Small intestine (tissue), 7 donors: Measurements from ENCODE around the gene SLC41A2. TPM values are rescaled to one million over a fixed set of nuclear protein-coding genes. Genes with fewer than 3 reads are reported as not detected.

ENCODE experiments used
- DNase-seq, 2 donors: peaks; one replicate each; pipeline versions ENCODE4 v3.0.0 to v3.0.0-alpha.2; 2013
- FAIRE-seq: peaks from 2 replicates; lab custom pipeline; 2012; peaks lifted over from hg19 to GRCh38; lab: Jason Lieb, UNC
- H3K27ac ChIP-seq, 3 donors: one replicate each; pipeline ENCODE4 v1.5.1; 2013; ENCODE audit warnings: low read length in 2 of 3, mild to moderate bottlenecking in 2 of 3, control low read depth in 1 of 3, inconsistent platforms in 1 of 3, low read depth in 1 of 3, moderate library complexity in 1 of 3
- H3K27me3 ChIP-seq, 3 donors: one replicate each; pipeline ENCODE4 v1.6.1; 2013; ENCODE audit warnings: low read length in 3 of 3, inconsistent platforms in 1 of 3; ENCODE audit not compliant: control insufficient read depth in 3 of 3, insufficient read depth in 3 of 3
- H3K36me3 ChIP-seq, 3 donors: one replicate each; pipeline ENCODE4 v1.6.1; 2013; ENCODE audit warnings: low read length in 3 of 3, inconsistent platforms in 1 of 3, low read depth in 1 of 3, mild to moderate bottlenecking in 1 of 3, moderate library complexity in 1 of 3; ENCODE audit not compliant: control insufficient read depth in 3 of 3, insufficient read depth in 2 of 3
- H3K4me1 ChIP-seq, 3 donors: one replicate each; pipeline ENCODE4 v1.6.1; 2013; ENCODE audit warnings: low read length in 2 of 3, inconsistent platforms in 1 of 3, low read depth in 1 of 3, mild to moderate bottlenecking in 1 of 3, moderate library complexity in 1 of 3; ENCODE audit not compliant: control insufficient read depth in 3 of 3, insufficient read depth in 2 of 3
- H3K4me3 ChIP-seq, 3 donors: one replicate each; pipeline ENCODE4 v1.5.1; 2013; ENCODE audit warnings: low read length in 3 of 3, control low read depth in 1 of 3, inconsistent platforms in 1 of 3, low read depth in 1 of 3, mild to moderate bottlenecking in 1 of 3, moderate library complexity in 1 of 3
- H3K9me3 ChIP-seq, 2 donors: one replicate each; pipeline ENCODE4 v1.6.1; 2013; ENCODE audit warnings: low read depth in 1 of 2, low read length in 1 of 2; ENCODE audit not compliant: control insufficient read depth in 2 of 2, insufficient read depth in 1 of 2
- WGBS, 3 donors: extraction: QIAGEN DNeasy Blood & Tissue Kit; methylation state at CpG; one replicate each; pipeline ENCODE4 v1.1.7; 2013; 5-methylcytosine and 5-hydroxymethylcytosine counted together
- polyA plus RNA-seq, 4 donors: library from polyadenylated mRNA; stranded (reverse) in 3 of 4; unstranded in 1 of 4; fragments of 200-250 nt in 3 of 4; fragments of 120-200 nt in 1 of 4; gene quantifications; one replicate each; pipeline versions ENCODE4 v1.2.1 to v1.2.3, GENCODE V29; 2013
- donor health status: healthy with polysubstance abuse.
- donor health status: control.
- donor health status: control.
- donor health status: Bipolar disorder and iron deficiency.
- donor health status: healthy.

SLC41A2 gene
- polyA plus RNA-seq, 4 donors: 2.1 to 27.5 (median 16.0) TPM

GRCh38 chr12:104909761-104910160 is 48.3 kb downstream of the SLC41A2 start:
- no peaks in the 10 kb centered on the region for H3K27me3 ChIP-seq
- WGBS, 3 donors: 80 to 92% (median 84%) methylated on average over 2 of the region's 2 CpGs
- H3K4me3 ChIP-seq: no peak overlapping the region
- peaks cover 0 to 3% (median 0%) of the 10 kb centered on the region in 3 donors for H3K36me3 ChIP-seq
- FAIRE-seq (no peak), DNase-seq (no peak)
- no peak overlapping the region for H3K27ac ChIP-seq
- H3K9me3 ChIP-seq: no peaks in the 10 kb centered on the region
- H3K4me1 ChIP-seq: no peaks in the 10 kb centered on the region

Other genes starting within 250 kb of the SLC41A2 start
- 10 to 100 TPM in 1 of 4 donors, 1 to 10 TPM in 3; 5.4 to 10.7 (median 7.7) TPM for gene NOPCHAP1, start 28.0 kb upstream of the SLC41A2 start, polyA plus RNA-seq
- 1 to 10 TPM in 1 of 4 donors, under 1 TPM in 3; 0.22 to 1.7 (median 0.65) TPM for gene ALDH1L2, start 126.2 kb upstream of the SLC41A2 start, polyA plus RNA-seq
- gene WASHC4, start 149.4 kb upstream of the SLC41A2 start, polyA plus RNA-seq: 10 to 100 TPM; 11.7 to 65.2 (median 13.7) TPM